ACC112 (cell line): ENCODE results near the gene SPATA6.
"Not testable (repeated sequence)": the region's sequence is repeated elsewhere in the genome, so short reads cannot be mapped to it uniquely, and the experiment has no call there.

Experiments used
- H2AFZ ChIP-seq: fragments of 200-600 bp; sonication (generic); one replicate; pipeline ENCODE4 v1.6.0; 2017; ENCODE audit warnings: antibody characterized with exemption, low read length; ENCODE audit not compliant: unreplicated experiment
- H3K27ac ChIP-seq: fragments of 200-600 bp; sonication (generic); 2 replicates; pipeline ENCODE4 v1.5.1; 2014; ENCODE audit warnings: low read depth, mild to moderate bottlenecking, antibody characterized with exemption, low read length, moderate library complexity
- H3K27me3 ChIP-seq: fragments of 200-600 bp; sonication (generic); 2 replicates; pipeline ENCODE4 v1.6.1; 2014; ENCODE audit warnings: mild to moderate bottlenecking, antibody characterized with exemption, low read length, moderate library complexity, mixed read lengths; ENCODE audit not compliant: insufficient read depth
- H3K36me3 ChIP-seq: fragments of 200-600 bp; sonication (generic); 2 replicates; pipeline ENCODE4 v1.6.1; 2016; ENCODE audit warnings: mild to moderate bottlenecking, antibody characterized with exemption, low read length, moderate library complexity, mixed read lengths; ENCODE audit not compliant: insufficient read depth
- H3K4me1 ChIP-seq: fragments of 200-600 bp; sonication (generic); one replicate; pipeline ENCODE4 v1.6.1; 2016; ENCODE audit warnings: low read length, mixed read lengths; ENCODE audit not compliant: insufficient read depth, unreplicated experiment, control insufficient read depth
- H3K4me3 ChIP-seq: fragments of 200-600 bp; sonication (generic); 2 replicates; pipeline ENCODE4 v1.5.1; 2014; ENCODE audit warnings: mild to moderate bottlenecking, low read depth, low read length
- H3K79me2 ChIP-seq: fragments of 200-600 bp; sonication (generic); one replicate; pipeline ENCODE4 v1.6.0; 2016; ENCODE audit warnings: low read length; ENCODE audit not compliant: control insufficient read depth, unreplicated experiment, insufficient read depth

SPATA6 gene

GRCh38 chr1:48462716-48463302 is 9.2 kb downstream of the SPATA6 start:
- Histone ChIP-seq H3K27me3 (no peaks in the 10 kb centered on the region), H2AFZ (no peak overlapping the region), H3K4me1 (peaks cover 4% of the 10 kb centered on the region), H3K27ac (no peak overlapping the region), H3K4me3 (no peak overlapping the region), H3K79me2 (peaks cover 2% of the 10 kb centered on the region), H3K36me3 (no peaks in the 10 kb centered on the region)

GRCh38 chr1:48450505-48450904 is 21.5 kb downstream of the SPATA6 start:
- H3K4me3 ChIP-seq = no peak overlapping the region
- no peaks in the 10 kb centered on the region for H3K79me2 ChIP-seq
- no peaks in the 10 kb centered on the region for H3K27me3 ChIP-seq
- H3K36me3 ChIP-seq = no peaks in the 10 kb centered on the region
- no peaks in the 10 kb centered on the region for H3K4me1 ChIP-seq
- H3K27ac ChIP-seq = no peak overlapping the region
- H2AFZ ChIP-seq = no peak overlapping the region

- Histone ChIP-seq H3K4me3 (no peak overlapping the region), H3K27ac (no peak overlapping the region), H3K36me3 (no peaks in the 10 kb centered on the region), H2AFZ (no peak overlapping the region), H3K27me3 (no peaks in the 10 kb centered on the region), H3K4me1 (no peaks in the 10 kb centered on the region), H3K79me2 (no peaks in the 10 kb centered on the region)
Measured at GRCh38 chr1:48448932-48449331, 23.1 kb downstream of the SPATA6 start.

GRCh38 chr1:48444186-48444585 is 27.8 kb downstream of the SPATA6 start:
- H3K27me3 ChIP-seq, H3K79me2 ChIP-seq, H3K4me3 ChIP-seq, H3K4me1 ChIP-seq, H3K36me3 ChIP-seq, H2AFZ ChIP-seq, H3K27ac ChIP-seq: not testable (repeated sequence)

- no peak overlapping the region for H3K4me3 ChIP-seq
- no peak overlapping the region for H3K27ac ChIP-seq
- no peaks in the 10 kb centered on the region for H3K4me1 ChIP-seq
- no peak overlapping the region for H2AFZ ChIP-seq
- H3K36me3 ChIP-seq = no peaks in the 10 kb centered on the region
- H3K79me2 ChIP-seq = no peaks in the 10 kb centered on the region
- no peaks in the 10 kb centered on the region for H3K27me3 ChIP-seq
Measured at GRCh38 chr1:48442864-48443619, 29.0 kb downstream of the SPATA6 start.

- not testable (repeated sequence) for H3K4me3 ChIP-seq, H3K4me1 ChIP-seq, H3K79me2 ChIP-seq, H3K27me3 ChIP-seq, H3K36me3 ChIP-seq, H3K27ac ChIP-seq, H2AFZ ChIP-seq
Measured at GRCh38 chr1:48440786-48441185, 31.2 kb downstream of the SPATA6 start.

- Histone ChIP-seq H3K36me3 (no peaks in the 10 kb centered on the region), H3K4me1 (no peaks in the 10 kb centered on the region), H3K4me3 (no peak overlapping the region), H3K27me3 (no peaks in the 10 kb centered on the region), H3K79me2 (no peaks in the 10 kb centered on the region), H2AFZ (no peak overlapping the region), H3K27ac (no peak overlapping the region)
Measured at GRCh38 chr1:48439380-48439779, 32.6 kb downstream of the SPATA6 start.

- H3K4me1 ChIP-seq, H3K27ac ChIP-seq, H3K27me3 ChIP-seq, H3K36me3 ChIP-seq, H3K4me3 ChIP-seq, H3K79me2 ChIP-seq, H2AFZ ChIP-seq: not testable (repeated sequence)
Measured at GRCh38 chr1:48437379-48437778, 34.6 kb downstream of the SPATA6 start.

GRCh38 chr1:48435312-48436002 is 36.5 kb downstream of the SPATA6 start:
- H2AFZ ChIP-seq, H3K79me2 ChIP-seq, H3K27ac ChIP-seq, H3K27me3 ChIP-seq, H3K4me1 ChIP-seq, H3K4me3 ChIP-seq, H3K36me3 ChIP-seq: not testable (repeated sequence)

GRCh38 chr1:48430832-48431231 is 41.2 kb downstream of the SPATA6 start:
- Histone ChIP-seq H3K79me2 (no peaks in the 10 kb centered on the region), H3K27me3 (no peaks in the 10 kb centered on the region), H3K27ac (no peak overlapping the region), H2AFZ (no peak overlapping the region), H3K4me1 (no peaks in the 10 kb centered on the region), H3K4me3 (no peak overlapping the region), H3K36me3 (no peaks in the 10 kb centered on the region)

- Histone ChIP-seq H3K27me3 (no peaks in the 10 kb centered on the region), H3K4me3 (no peak overlapping the region), H3K79me2 (no peaks in the 10 kb centered on the region), H3K27ac (no peak overlapping the region), H2AFZ (no peak overlapping the region), H3K4me1 (no peaks in the 10 kb centered on the region), H3K36me3 (no peaks in the 10 kb centered on the region)
Measured at GRCh38 chr1:48422009-48422408, 50.0 kb downstream of the SPATA6 start.
